Neural cell (in vitro differentiated cells): ENCODE data around the gene ADARB2. TPM values are rescaled to one million over a fixed set of nuclear protein-coding genes. Genes with fewer than 3 reads are reported as not detected.

ENCODE experiments used
- H2AFZ ChIP-seq: fragments of 200-600, 300-800 bp; sonication (generic), shearing (Covaris generic); 2 replicates; pipeline ENCODE4 v1.6.0; 2014; ENCODE audit warnings: low read depth, mild to moderate bottlenecking, antibody characterized with exemption, low read length, moderate library complexity
- H3F3A ChIP-seq: fragments of 200-600 bp; shearing (Covaris generic); 2 replicates; pipeline ENCODE4 v1.6.1; 2016; ENCODE audit warnings: mild to moderate bottlenecking, moderate library complexity, mixed read lengths, antibody characterized with exemption, low read length; ENCODE audit not compliant: insufficient read depth, poor library complexity, severe bottlenecking
- H3K27ac ChIP-seq: fragments of 200-600, 300-800 bp; sonication (generic), shearing (Covaris generic); 2 replicates; pipeline ENCODE4 v1.5.1; 2014; ENCODE audit warnings: mild to moderate bottlenecking, low read length, moderate library complexity
- H3K27me3 ChIP-seq: fragments of 300-800, 200-600 bp; sonication (generic), shearing (Covaris generic); 2 replicates; pipeline ENCODE4 v1.6.0; 2014; ENCODE audit warnings: mild to moderate bottlenecking, low read depth, low read length, moderate library complexity; ENCODE audit not compliant: insufficient read depth
- H3K36me3 ChIP-seq: fragments of 300-800, 200-600 bp; sonication (generic), shearing (Covaris generic); 2 replicates; pipeline ENCODE4 v1.5.1; 2014; ENCODE audit warnings: mild to moderate bottlenecking, antibody characterized with exemption, low read length, moderate library complexity; ENCODE audit not compliant: insufficient read depth
- H3K4me2 ChIP-seq: fragments of 300-800, 200-600 bp; sonication (generic), shearing (Covaris generic); 2 replicates; pipeline ENCODE4 v1.6.0; 2014; ENCODE audit warnings: mild to moderate bottlenecking, low read length
- H3K4me3 ChIP-seq: fragments of 300-800, 200-600 bp; sonication (generic), shearing (Covaris generic); 2 replicates; pipeline ENCODE4 v1.5.1; 2014; ENCODE audit warnings: mild to moderate bottlenecking, low read length, moderate library complexity
- H3K79me2 ChIP-seq: fragments of 200-600 bp; shearing (Covaris generic); replicated peaks from 2 replicates; pipeline ENCODE4 v1.6.0; 2014; ENCODE audit warnings: mild to moderate bottlenecking, low read length, moderate library complexity; ENCODE audit not compliant: insufficient read depth
- H3K9ac ChIP-seq: fragments of 300-800, 200-600 bp; sonication (generic), shearing (Covaris generic); 2 replicates; pipeline ENCODE4 v1.6.1; 2016; ENCODE audit warnings: mild to moderate bottlenecking, low read length, mixed read lengths
- H3K9me2 ChIP-seq: fragments of 200-600 bp; shearing (Covaris generic); 2 replicates; pipeline ENCODE4 v1.6.1; 2016; ENCODE audit warnings: mild to moderate bottlenecking, low read length, mixed read lengths; ENCODE audit not compliant: insufficient read depth
- H3K9me3 ChIP-seq: fragments of 200-600, 300-800 bp; sonication (generic), shearing (Covaris generic); 2 replicates; pipeline ENCODE4 v1.6.1; 2016; ENCODE audit warnings: mild to moderate bottlenecking, mixed run types, low read length, moderate library complexity, mixed read lengths
- H4K20me1 ChIP-seq: fragments of 200-600 bp; shearing (Covaris generic); 2 replicates; pipeline ENCODE4 v1.6.1; 2016; ENCODE audit warnings: mild to moderate bottlenecking, mixed run types; ENCODE audit not compliant: insufficient read depth
- EP300 ChIP-seq: fragments of 450-650 bp; conservative IDR thresholded peaks from 2 replicates; pipeline ENCODE4 v1.6.1; 2014; ENCODE audit warnings: antibody characterized with exemption, mild to moderate bottlenecking, moderate library complexity; ENCODE audit not compliant: poor library complexity, severe bottlenecking
- EZH2 ChIP-seq: fragments of 200-600, 300-800 bp; shearing (Covaris generic), sonication (generic); IDR thresholded peaks from 2 replicates; pipeline ENCODE4 v1.6.1; 2014; ENCODE audit warnings: antibody characterized with exemption, low read length, borderline replicate concordance, mild to moderate bottlenecking; ENCODE audit not compliant: insufficient read depth, poor library complexity, severe bottlenecking
- MXI1 ChIP-seq: fragments of 450-650 bp; conservative IDR thresholded peaks from 2 replicates; pipeline ENCODE4 v1.6.1; 2014; ENCODE audit warnings: antibody characterized with exemption, mild to moderate bottlenecking; ENCODE audit not compliant: poor library complexity, severe bottlenecking
- POLR2AphosphoS5 ChIP-seq: IDR thresholded peaks from 2 replicates; pipeline ENCODE4 v1.6.1; 2012
- RAD21 ChIP-seq: fragments of 450-650 bp; conservative IDR thresholded peaks from 2 replicates; pipeline ENCODE4 v1.6.1; 2014; ENCODE audit warnings: antibody characterized with exemption, mild to moderate bottlenecking, moderate library complexity
- SMC3 ChIP-seq: fragments of 450-650 bp; conservative IDR thresholded peaks from 2 replicates; pipeline ENCODE4 v1.6.1; 2014; ENCODE audit warnings: antibody characterized with exemption, mild to moderate bottlenecking, moderate library complexity; ENCODE audit not compliant: poor library complexity
- TAF1 ChIP-seq: IDR thresholded peaks from 2 replicates; pipeline ENCODE4 v1.6.1; 2012; ENCODE audit warnings: low read depth
- polyA plus RNA-seq: library from polyadenylated mRNA; depleted of rRNA; stranded (reverse); fragments of >200 nt; gene quantifications from 2 replicates; pipeline ENCODE4 v1.2.3, GENCODE V29; 2014
- TF ChIP-seq, protein P1 (sequence below): IDR thresholded peaks from 2 replicates; pipeline ENCODE4 v1.6.1; 2012; ENCODE audit warnings: borderline replicate concordance
- TF ChIP-seq, protein P2 (sequence below): fragments of 450-650 bp; IDR thresholded peaks from 2 replicates; pipeline ENCODE4 v1.5.1; 2014; ENCODE audit warnings: antibody characterized with exemption, mild to moderate bottlenecking, moderate library complexity; ENCODE audit not compliant: poor library complexity, severe bottlenecking

ADARB2 gene
- polyA plus RNA-seq, 1 donor from 2014 or later, result 3.6 TPM

DNA sequence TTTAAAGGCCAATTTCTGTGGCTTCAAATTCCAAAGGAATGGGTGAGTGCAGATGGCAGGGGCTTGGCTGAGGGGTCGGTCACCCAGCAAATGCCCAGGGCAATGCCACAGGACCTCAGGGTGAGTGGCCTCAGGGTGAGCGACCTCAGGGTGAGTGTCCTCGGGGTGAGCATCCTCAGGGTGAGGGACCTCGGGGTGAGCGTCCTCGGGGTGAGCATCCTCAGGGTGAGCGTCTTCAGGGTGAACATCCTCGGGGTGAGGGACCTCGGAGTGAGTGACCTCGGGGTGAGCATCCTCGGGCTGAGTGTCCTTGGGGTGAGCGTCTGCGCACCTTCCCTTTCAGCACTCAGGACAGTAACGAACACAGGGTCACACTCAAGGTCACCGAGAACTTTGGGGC, 59.2 kb downstream of the ADARB2 start:
- Histone ChIP-seq H3K4me2 (no peak overlapping the region), H3K79me2 (no peaks in the 10 kb centered on the region), H2AFZ (no peak overlapping the region), H3K9ac (no peak overlapping the region), H3K27me3 (no peaks in the 10 kb centered on the region), H3K9me2 (no peaks in the 10 kb centered on the region), H3K9me3 (no peaks in the 10 kb centered on the region), H3F3A (no peaks in the 10 kb centered on the region), H3K36me3 (no peaks in the 10 kb centered on the region), H3K27ac (no peak overlapping the region), H3K4me3 (no peak overlapping the region), H4K20me1 (no peaks in the 10 kb centered on the region)
- TF ChIP-seq, protein P1, sequence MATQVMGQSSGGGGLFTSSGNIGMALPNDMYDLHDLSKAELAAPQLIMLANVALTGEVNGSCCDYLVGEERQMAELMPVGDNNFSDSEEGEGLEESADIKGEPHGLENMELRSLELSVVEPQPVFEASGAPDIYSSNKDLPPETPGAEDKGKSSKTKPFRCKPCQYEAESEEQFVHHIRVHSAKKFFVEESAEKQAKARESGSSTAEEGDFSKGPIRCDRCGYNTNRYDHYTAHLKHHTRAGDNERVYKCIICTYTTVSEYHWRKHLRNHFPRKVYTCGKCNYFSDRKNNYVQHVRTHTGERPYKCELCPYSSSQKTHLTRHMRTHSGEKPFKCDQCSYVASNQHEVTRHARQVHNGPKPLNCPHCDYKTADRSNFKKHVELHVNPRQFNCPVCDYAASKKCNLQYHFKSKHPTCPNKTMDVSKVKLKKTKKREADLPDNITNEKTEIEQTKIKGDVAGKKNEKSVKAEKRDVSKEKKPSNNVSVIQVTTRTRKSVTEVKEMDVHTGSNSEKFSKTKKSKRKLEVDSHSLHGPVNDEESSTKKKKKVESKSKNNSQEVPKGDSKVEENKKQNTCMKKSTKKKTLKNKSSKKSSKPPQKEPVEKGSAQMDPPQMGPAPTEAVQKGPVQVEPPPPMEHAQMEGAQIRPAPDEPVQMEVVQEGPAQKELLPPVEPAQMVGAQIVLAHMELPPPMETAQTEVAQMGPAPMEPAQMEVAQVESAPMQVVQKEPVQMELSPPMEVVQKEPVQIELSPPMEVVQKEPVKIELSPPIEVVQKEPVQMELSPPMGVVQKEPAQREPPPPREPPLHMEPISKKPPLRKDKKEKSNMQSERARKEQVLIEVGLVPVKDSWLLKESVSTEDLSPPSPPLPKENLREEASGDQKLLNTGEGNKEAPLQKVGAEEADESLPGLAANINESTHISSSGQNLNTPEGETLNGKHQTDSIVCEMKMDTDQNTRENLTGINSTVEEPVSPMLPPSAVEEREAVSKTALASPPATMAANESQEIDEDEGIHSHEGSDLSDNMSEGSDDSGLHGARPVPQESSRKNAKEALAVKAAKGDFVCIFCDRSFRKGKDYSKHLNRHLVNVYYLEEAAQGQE, result no peak
- no peak for TF ChIP-seq TAF1
- no peak for TF ChIP-seq EZH2
- no peak for TF ChIP-seq RAD21
- TF ChIP-seq EP300, result no peak
- TF ChIP-seq MXI1, result no peak
- TF ChIP-seq, protein P2, sequence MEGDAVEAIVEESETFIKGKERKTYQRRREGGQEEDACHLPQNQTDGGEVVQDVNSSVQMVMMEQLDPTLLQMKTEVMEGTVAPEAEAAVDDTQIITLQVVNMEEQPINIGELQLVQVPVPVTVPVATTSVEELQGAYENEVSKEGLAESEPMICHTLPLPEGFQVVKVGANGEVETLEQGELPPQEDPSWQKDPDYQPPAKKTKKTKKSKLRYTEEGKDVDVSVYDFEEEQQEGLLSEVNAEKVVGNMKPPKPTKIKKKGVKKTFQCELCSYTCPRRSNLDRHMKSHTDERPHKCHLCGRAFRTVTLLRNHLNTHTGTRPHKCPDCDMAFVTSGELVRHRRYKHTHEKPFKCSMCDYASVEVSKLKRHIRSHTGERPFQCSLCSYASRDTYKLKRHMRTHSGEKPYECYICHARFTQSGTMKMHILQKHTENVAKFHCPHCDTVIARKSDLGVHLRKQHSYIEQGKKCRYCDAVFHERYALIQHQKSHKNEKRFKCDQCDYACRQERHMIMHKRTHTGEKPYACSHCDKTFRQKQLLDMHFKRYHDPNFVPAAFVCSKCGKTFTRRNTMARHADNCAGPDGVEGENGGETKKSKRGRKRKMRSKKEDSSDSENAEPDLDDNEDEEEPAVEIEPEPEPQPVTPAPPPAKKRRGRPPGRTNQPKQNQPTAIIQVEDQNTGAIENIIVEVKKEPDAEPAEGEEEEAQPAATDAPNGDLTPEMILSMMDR, result no peak
- TF ChIP-seq SMC3, result no peak
- TF ChIP-seq POLR2AphosphoS5, result no peak

DNA sequence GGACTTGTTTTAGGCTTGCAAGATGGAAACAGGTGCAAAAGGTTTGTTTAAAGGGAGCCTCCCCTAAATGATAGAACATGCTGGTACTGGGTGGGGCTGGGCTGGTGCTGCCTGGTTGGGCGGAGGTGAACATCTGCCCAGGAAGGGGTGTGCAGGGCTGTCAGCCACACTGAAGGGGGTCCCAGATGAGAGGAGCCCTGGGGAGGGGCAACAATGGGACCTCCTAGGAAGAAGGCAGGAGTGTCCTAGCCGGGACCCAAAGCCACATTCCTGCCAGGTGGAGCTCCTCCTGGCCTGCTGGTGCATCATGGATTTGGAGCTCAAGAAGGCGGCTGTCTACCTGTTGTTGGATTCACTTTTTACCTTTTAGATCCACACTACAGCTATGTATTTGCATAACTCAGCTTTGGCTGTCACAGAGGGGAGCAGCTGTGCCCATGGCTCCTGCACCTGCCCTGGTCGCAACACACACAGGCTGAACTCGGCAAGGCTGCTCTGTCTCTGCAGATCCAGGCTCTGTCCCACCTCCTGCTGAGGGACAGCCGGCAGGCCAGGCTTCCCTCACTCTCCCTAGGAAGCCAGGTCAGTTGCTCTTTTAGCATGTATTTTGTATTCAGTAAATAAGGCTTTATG, 59.9 kb downstream of the ADARB2 start:
- no peaks in the 10 kb centered on the region for H3K27me3 ChIP-seq
- H3K9me2 ChIP-seq, result no peaks in the 10 kb centered on the region
- no peak overlapping the region for H2AFZ ChIP-seq
- no peak overlapping the region for H3K4me3 ChIP-seq
- H3K36me3 ChIP-seq, result no peaks in the 10 kb centered on the region
- no peaks in the 10 kb centered on the region for H3K9me3 ChIP-seq
- no peaks in the 10 kb centered on the region for H4K20me1 ChIP-seq
- no peak overlapping the region for H3K9ac ChIP-seq
- no peak overlapping the region for H3K4me2 ChIP-seq
- no peaks in the 10 kb centered on the region for H3K79me2 ChIP-seq
- TF ChIP-seq, protein P1, result no peak
- TF ChIP-seq EP300 (no peak), TAF1 (no peak), RAD21 (no peak)
- TF ChIP-seq, protein P2, result no peak
- H3F3A ChIP-seq, result no peaks in the 10 kb centered on the region
- H3K27ac ChIP-seq, result no peak overlapping the region
